H1 (cell line): ENCODE results near the gene SLC6A3. TPM values are rescaled to one million over a fixed set of nuclear protein-coding genes. Genes with fewer than 3 reads are reported as not detected.

Experiments used
- CTCF ChIA-PET: fragments of 300-600 bp; sonication (Branson Sonifier 250); formaldehyde crosslinking; loops from one replicate; lab custom pipeline; 2021; ENCODE audit not compliant: partially characterized antibody; lab: Charles Lee
- POLR2A ChIA-PET: fragments of 300-600 bp; sonication (Branson Sonifier 250); formaldehyde crosslinking; loops from one replicate; lab custom pipeline; 2021; ENCODE audit warnings: inconsistent platforms; ENCODE audit not compliant: partially characterized antibody; lab: Charles Lee
- DNase-seq, 2 experiments: peaks; one replicate each; pipeline versions ENCODE4 v3.0.0 to v3.0.0-alpha.2; 2010 to 2022; ENCODE audit warnings: low spot score in 2 of 2, low read depth in 1 of 2, mixed read lengths in 1 of 2
- FAIRE-seq: peaks from 2 replicates; lab custom pipeline; 2011; peaks lifted over from hg19 to GRCh38; lab: Jason Lieb, UNC
- H2AFZ ChIP-seq: 2 replicates; pipeline ENCODE4 v1.8.1; 2012; ENCODE audit warnings: low read length, inconsistent platforms
- H2AK5ac ChIP-seq: 2 replicates; pipeline ENCODE4 v1.6.1; 2013; ENCODE audit warnings: low read depth, low read length
- H2BK120ac ChIP-seq: replicated peaks from 2 replicates; pipeline ENCODE3; 2013; ENCODE audit warnings: low read depth, low read length, inconsistent platforms
- H2BK12ac ChIP-seq: 2 replicates; pipeline ENCODE4 v1.6.1; 2013; ENCODE audit warnings: low read depth, low read length
- H2BK15ac ChIP-seq: 2 replicates; pipeline ENCODE4 v1.6.1; 2013; ENCODE audit warnings: low read length
- H2BK20ac ChIP-seq: 2 replicates; pipeline ENCODE4 v1.6.1; 2013; ENCODE audit warnings: low read length
- H2BK5ac ChIP-seq: 2 replicates; pipeline ENCODE4 v1.6.1; 2013; ENCODE audit warnings: low read depth, low read length
- H3K14ac ChIP-seq: 2 replicates; pipeline ENCODE4 v1.6.1; 2013; ENCODE audit warnings: inconsistent platforms; ENCODE audit not compliant: insufficient read length
- H3K18ac ChIP-seq: 2 replicates; pipeline ENCODE4 v1.6.1; 2013; ENCODE audit warnings: low read length; ENCODE audit errors: extremely low read depth
- H3K23ac ChIP-seq: 2 replicates; pipeline ENCODE4 v1.6.1; 2013; ENCODE audit warnings: inconsistent platforms; ENCODE audit not compliant: insufficient read length
- H3K23me2 ChIP-seq: 2 replicates; pipeline ENCODE4 v1.6.1; 2013; ENCODE audit warnings: low read depth, low read length
- H3K27ac ChIP-seq: 2 replicates; pipeline ENCODE4 v1.6.1; 2011; ENCODE audit warnings: low read depth, low read length, inconsistent platforms
- H3K27me3 ChIP-seq, 4 experiments: replicated peaks in 1 of 4; 1 replicate in 1 of 4; 2 replicates in 3 of 4; pipeline versions ENCODE4 v1.6.1 to v1.8.1; 2011 to 2013; ENCODE audit warnings: low read length in 3 of 4, mild to moderate bottlenecking in 3 of 4, inconsistent platforms in 2 of 4, mixed read lengths in 2 of 4, moderate library complexity in 1 of 4; ENCODE audit not compliant: control insufficient read depth in 3 of 4, insufficient read depth in 3 of 4; ENCODE audit errors: extremely low read depth in 1 of 4
- H3K36me3 ChIP-seq, 4 experiments: 2 replicates each; pipeline versions ENCODE4 v1.6.1 to v1.8.1; 2011 to 2013; ENCODE audit warnings: mild to moderate bottlenecking in 4 of 4, low read length in 3 of 4, moderate library complexity in 2 of 4, control low read depth in 1 of 4, inconsistent platforms in 1 of 4; ENCODE audit not compliant: insufficient read depth in 4 of 4, control insufficient read depth in 2 of 4
- H3K4ac ChIP-seq: replicated peaks from 2 replicates; pipeline ENCODE3; 2013; ENCODE audit warnings: low read length, low read depth, mixed read lengths, inconsistent platforms; ENCODE audit not compliant: insufficient read length
- H3K4me1 ChIP-seq, 4 experiments: replicated peaks in 1 of 4; 1 replicate in 1 of 4; 2 replicates in 3 of 4; pipeline versions ENCODE4 v1.6.1 to v1.8.1; 2011 to 2013; ENCODE audit warnings: low read length in 3 of 4, inconsistent platforms in 2 of 4, mixed read lengths in 1 of 4; ENCODE audit not compliant: insufficient read depth in 4 of 4, control insufficient read depth in 3 of 4
- H3K4me2 ChIP-seq, 2 experiments: 2 replicates each; pipeline versions ENCODE4 v1.6.1 to v1.8.1; 2011 to 2013; ENCODE audit warnings: low read depth in 2 of 2, low read length in 2 of 2, control low read depth in 1 of 2, inconsistent platforms in 1 of 2, mild to moderate bottlenecking in 1 of 2; ENCODE audit not compliant: insufficient read depth in 1 of 2
- H3K4me3 ChIP-seq, 4 experiments: fragments of 200-600, 300-600 bp in 1 of 4; sonication (generic), shearing (Covaris generic), sonication (Bioruptor Twin) in 1 of 4; 2 replicates each; pipeline versions ENCODE4 v1.5.1 to v1.8.1; 2011 to 2016; ENCODE audit warnings: low read length in 4 of 4, low read depth in 3 of 4, control low read depth in 2 of 4, inconsistent platforms in 2 of 4, mild to moderate bottlenecking in 2 of 4, mixed read lengths in 1 of 4, moderate library complexity in 1 of 4; ENCODE audit not compliant: insufficient read depth in 2 of 4; ENCODE audit errors: extremely low read depth in 1 of 4
- H3K56ac ChIP-seq: replicated peaks from 2 replicates; pipeline ENCODE3; 2013; ENCODE audit warnings: low read depth, mild to moderate bottlenecking, mixed read lengths, low read length, inconsistent platforms; ENCODE audit not compliant: insufficient read length
- H3K79me1 ChIP-seq: 2 replicates; pipeline ENCODE4 v1.6.1; 2013; ENCODE audit warnings: low read depth, low read length, control low read depth
- H3K79me2 ChIP-seq, 2 experiments: 2 replicates each; pipeline versions ENCODE4 v1.6.1 to v1.8.1; 2012 to 2013; ENCODE audit warnings: low read length in 2 of 2, mild to moderate bottlenecking in 2 of 2, inconsistent platforms in 1 of 2; ENCODE audit not compliant: insufficient read depth in 2 of 2, control insufficient read depth in 1 of 2
- H3K9ac ChIP-seq, 4 experiments: replicated peaks in 1 of 4; 1 replicate in 1 of 4; 2 replicates in 3 of 4; pipeline versions ENCODE4 v1.6.1 to v1.8.1; 2011 to 2013; ENCODE audit warnings: low read depth in 3 of 4, low read length in 3 of 4, control low read depth in 2 of 4, mild to moderate bottlenecking in 2 of 4, moderate library complexity in 2 of 4, inconsistent platforms in 1 of 4; ENCODE audit errors: extremely low read depth in 1 of 4
- H3K9me3 ChIP-seq, 2 experiments: 2 replicates each; pipeline versions ENCODE4 v1.6.1 to v1.8.1; 2012 to 2013; ENCODE audit warnings: mild to moderate bottlenecking in 2 of 2, moderate library complexity in 2 of 2, control low read depth in 1 of 2, inconsistent platforms in 1 of 2, low read depth in 1 of 2, low read length in 1 of 2, mixed read lengths in 1 of 2; ENCODE audit not compliant: insufficient read depth in 2 of 2
- H4K20me1 ChIP-seq, 2 experiments: replicated peaks in 1 of 2; 2 replicates each; pipeline versions ENCODE3 to v1.8.1; 2011 to 2013; ENCODE audit warnings: inconsistent platforms in 2 of 2, low read length in 2 of 2, mild to moderate bottlenecking in 1 of 2; ENCODE audit not compliant: insufficient read depth in 2 of 2, control insufficient read depth in 1 of 2
- H4K5ac ChIP-seq: 2 replicates; pipeline ENCODE4 v1.6.1; 2013; ENCODE audit warnings: low read length, low read depth, mixed read lengths, inconsistent platforms; ENCODE audit not compliant: insufficient read length
- H4K8ac ChIP-seq: 2 replicates; pipeline ENCODE4 v1.8.0; 2013; ENCODE audit warnings: mild to moderate bottlenecking, moderate library complexity, low read length, inconsistent platforms; ENCODE audit not compliant: insufficient read depth; ENCODE audit errors: extremely low read depth
- H4K91ac ChIP-seq: replicated peaks from 2 replicates; pipeline ENCODE3; 2013; ENCODE audit warnings: low read length, mixed read lengths, inconsistent platforms; ENCODE audit not compliant: insufficient read length
- ATF2 ChIP-seq: IDR thresholded peaks from 2 replicates; pipeline ENCODE4 v1.6.1; 2012; ENCODE audit warnings: low read length, inconsistent platforms
- CBX8 ChIP-seq: fragments of 300-800, 300-1000 bp; sonication (generic); IDR thresholded peaks from 2 replicates; pipeline ENCODE4 v1.7.1; 2016; ENCODE audit warnings: low read depth, low read length, borderline replicate concordance
- CEBPB ChIP-seq: IDR thresholded peaks from 2 replicates; pipeline ENCODE4 v1.6.1; 2012; ENCODE audit warnings: low read depth, low read length
- GABPA ChIP-seq: IDR thresholded peaks from 2 replicates; pipeline ENCODE4 v1.6.1; 2011; ENCODE audit warnings: mild to moderate bottlenecking, low read length, moderate library complexity, borderline replicate concordance; ENCODE audit not compliant: insufficient read depth
- JUN ChIP-seq: IDR thresholded peaks from 2 replicates; pipeline ENCODE4 v1.6.1; 2011; ENCODE audit warnings: low read depth, mild to moderate bottlenecking, improper control_type of control experiment, low read length
- KDM4A ChIP-seq: IDR thresholded peaks from one replicate; pipeline ENCODE4 v1.7.1; 2012; ENCODE audit warnings: low read depth, mild to moderate bottlenecking, moderate library complexity, low read length, inconsistent platforms; ENCODE audit not compliant: severe bottlenecking
- NANOG ChIP-seq: IDR thresholded peaks from 2 replicates; pipeline ENCODE4 v1.6.1; 2011; ENCODE audit warnings: low read length, low read depth, mild to moderate bottlenecking, inconsistent platforms; ENCODE audit not compliant: insufficient read depth, poor library complexity, severe bottlenecking
- RAD21 ChIP-seq, 2 experiments: IDR thresholded peaks in 1 of 2; conservative IDR thresholded peaks in 1 of 2; 2 replicates each; pipeline ENCODE4 v1.6.1; 2011; ENCODE audit warnings: low read depth in 2 of 2, low read length in 2 of 2, improper control_type of control experiment in 1 of 2, inconsistent platforms in 1 of 2, mild to moderate bottlenecking in 1 of 2, moderate library complexity in 1 of 2
- TAF1 ChIP-seq: IDR thresholded peaks from 2 replicates; pipeline ENCODE4 v1.6.1; 2011; ENCODE audit warnings: mild to moderate bottlenecking, low read depth, low read length
- TBP ChIP-seq: IDR thresholded peaks from 2 replicates; pipeline ENCODE4 v1.6.1; 2011; ENCODE audit warnings: low read depth, low read length, improper control_type of control experiment
- USF2 ChIP-seq: IDR thresholded peaks from 2 replicates; pipeline ENCODE4 v1.6.1; 2011; ENCODE audit warnings: low read length, improper control_type of control experiment
- WGBS, 2 experiments: shearing (Covaris generic) in 1 of 2; methylation state at CpG; one replicate each; pipeline versions ENCODE4 v1.1.6 to v1.1.7; 2013 to 2015; ENCODE audit warnings: low lambda C conversion rate in 2 of 2, mixed read lengths in 2 of 2, inconsistent platforms in 1 of 2, low coverage in 1 of 2, missing lambda C conversion rate in 1 of 2; ENCODE audit not compliant: insufficient replicate concordance in 2 of 2, insufficient coverage in 1 of 2, insufficient read length in 1 of 2; ENCODE audit errors: extremely low coverage in 1 of 2, missing lambda C conversion rate in 1 of 2; 5-methylcytosine and 5-hydroxymethylcytosine counted together
- polyA plus RNA-seq, 7 experiments: library from polyadenylated mRNA; depleted of rRNA in 3 of 7; stranded (reverse) in 5 of 7; unstranded in 2 of 7; fragments of >200 nt in 5 of 7; fragments of 200-250 nt in 2 of 7; gene quantifications; 1 replicate in 5 of 7; 2 replicates in 1 of 7; 4 replicates in 1 of 7; pipeline versions ENCODE4 v1.2.1 to v1.2.3, GENCODE V29; 2011 to 2013; ENCODE audit warnings: missing spikeins in 2 of 7, mixed read lengths in 2 of 7
- total RNA-seq: library from RNA; stranded (reverse); fragmentation: NEBNext Ultra II Directional; extraction: Animal tissue kit (Norgen Biotek cat#: 25700); gene quantifications from 2 replicates; pipeline ENCODE4 v1.2.1, GENCODE V29; 2021

SLC6A3 gene
- total and polyA plus RNA-seq, 2 of the 8 experiments (the other 6 are each of a cell fraction or from before 2014, with no cell fraction given), result 0.48 to 0.91 TPM

GRCh38 chr5:1370006-1370405 lies 75.2 kb downstream of the SLC6A3 start:
- no peak overlapping the region for H4K91ac ChIP-seq
- FAIRE-seq (no peak), DNase-seq (no peak)
- H2AK5ac ChIP-seq, result no peak overlapping the region
- H2AFZ ChIP-seq, result no peak overlapping the region
- peaks cover 0 to 3% (median 0%) of the 10 kb centered on the region in 4 experiments; a peak in 3 of 7 replicates for H3K27me3 ChIP-seq
- no peak overlapping the region for H3K14ac ChIP-seq
- no peak overlapping the region for H2BK20ac ChIP-seq
- no peak overlapping the region for H2BK120ac ChIP-seq
- H3K23me2 ChIP-seq, result no peaks in the 10 kb centered on the region
- no peaks in the 10 kb centered on the region for H3K9me3 ChIP-seq
- H3K36me3 ChIP-seq, result no peaks in the 10 kb centered on the region
- H3K9ac ChIP-seq, result no peak overlapping the region
- no peak overlapping the region for H3K56ac ChIP-seq
- no peak overlapping the region for H3K18ac ChIP-seq
- H3K4ac ChIP-seq, result no peak overlapping the region
- H2BK12ac ChIP-seq, result no peak overlapping the region
- no peaks in the 10 kb centered on the region for H4K20me1 ChIP-seq
- CTCF ChIA-PET, result interaction anchor here (2.9 kb wide), 1 partner anchor 10 kb away, joined by 15 read pairs; no protein-coding TSS in a partner anchor
- no peaks in the 10 kb centered on the region for H3K79me1 ChIP-seq
- H2BK15ac ChIP-seq, result no peak overlapping the region
- no peak overlapping the region for H3K4me3 ChIP-seq
- no peak overlapping the region for H3K27ac ChIP-seq
- peaks cover 0 to 5% (median 1%) of the 10 kb centered on the region in 4 experiments; a peak in 1 of 7 replicates for H3K4me1 ChIP-seq
- H4K8ac ChIP-seq, result no peak overlapping the region
- WGBS, 2 experiments, result 84% methylated on average over 7 of the region's 7 CpGs; no CpG with 5 or more reads in 1 of the 2 experiments
- H3K23ac ChIP-seq, result no peak overlapping the region
- no peak overlapping the region for H4K5ac ChIP-seq
- no peaks in the 10 kb centered on the region for H3K79me2 ChIP-seq
- H3K4me2 ChIP-seq, result no peak overlapping the region
- no peak overlapping the region for H2BK5ac ChIP-seq
- POLR2A ChIA-PET, result interaction anchor here (1.4 kb wide), 1 partner anchor 12 kb away, joined by 3 read pairs; no protein-coding TSS in a partner anchor
- TF ChIP-seq RAD21 (IDR thresholded peaks at IDR 0.05 in 1 of 2, conservative IDR thresholded peaks at IDR 0.05 in 1 of 2; ENCODE audit: low read depth in 2 of 2, low read length in 2 of 2) (no peak), NANOG (no peak), GABPA (no peak), JUN (no peak), TBP (no peak), CEBPB (no peak), CBX8 (no peak), ATF2 (no peak), TAF1 (no peak), USF2 (no peak), KDM4A (no peak)
